MM.1S (cell line): ENCODE data around the gene ALG8.

Experiments
- EZH2 ChIP-seq: fragments of 300-600 bp; sonication (generic); optimal IDR thresholded peaks from 2 replicates; pipeline ENCODE3; 2017; ENCODE audit warnings: low read depth, mild to moderate bottlenecking, antibody characterized with exemption, low read length, mixed read lengths
- EZH2phosphoT487 ChIP-seq: fragments of 300-600 bp; sonication (generic); IDR thresholded peaks from 2 replicates; pipeline ENCODE4 v1.6.1; 2018; ENCODE audit warnings: antibody characterized with exemption, low read length
- TF ChIP-seq, protein P1 (sequence below): fragments of 300-600 bp; sonication (generic); IDR thresholded peaks from 2 replicates; pipeline ENCODE4 v1.5.1; 2016; ENCODE audit warnings: antibody characterized with exemption, low read length, mixed read lengths

DNA sequence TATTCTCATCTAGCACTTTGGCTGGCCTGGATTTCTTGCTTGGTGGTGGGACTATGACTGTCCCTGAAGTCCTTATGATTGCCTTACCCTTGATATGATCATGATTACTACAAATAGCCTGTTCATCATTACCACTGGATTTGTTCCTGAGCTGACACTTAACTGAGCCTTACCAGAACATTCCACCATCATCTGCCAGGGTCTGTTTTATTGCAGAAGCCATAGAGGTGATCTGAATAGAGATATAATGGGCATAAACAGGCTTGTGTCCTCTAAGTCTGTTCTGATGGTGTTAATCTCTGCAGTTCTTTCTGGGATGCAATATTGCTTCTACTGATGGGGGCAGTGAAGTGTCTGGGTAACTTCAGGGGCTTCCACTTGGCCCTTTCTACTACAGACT, 12.4 kb upstream of the ALG8 start:
- TF ChIP-seq, protein P1, sequence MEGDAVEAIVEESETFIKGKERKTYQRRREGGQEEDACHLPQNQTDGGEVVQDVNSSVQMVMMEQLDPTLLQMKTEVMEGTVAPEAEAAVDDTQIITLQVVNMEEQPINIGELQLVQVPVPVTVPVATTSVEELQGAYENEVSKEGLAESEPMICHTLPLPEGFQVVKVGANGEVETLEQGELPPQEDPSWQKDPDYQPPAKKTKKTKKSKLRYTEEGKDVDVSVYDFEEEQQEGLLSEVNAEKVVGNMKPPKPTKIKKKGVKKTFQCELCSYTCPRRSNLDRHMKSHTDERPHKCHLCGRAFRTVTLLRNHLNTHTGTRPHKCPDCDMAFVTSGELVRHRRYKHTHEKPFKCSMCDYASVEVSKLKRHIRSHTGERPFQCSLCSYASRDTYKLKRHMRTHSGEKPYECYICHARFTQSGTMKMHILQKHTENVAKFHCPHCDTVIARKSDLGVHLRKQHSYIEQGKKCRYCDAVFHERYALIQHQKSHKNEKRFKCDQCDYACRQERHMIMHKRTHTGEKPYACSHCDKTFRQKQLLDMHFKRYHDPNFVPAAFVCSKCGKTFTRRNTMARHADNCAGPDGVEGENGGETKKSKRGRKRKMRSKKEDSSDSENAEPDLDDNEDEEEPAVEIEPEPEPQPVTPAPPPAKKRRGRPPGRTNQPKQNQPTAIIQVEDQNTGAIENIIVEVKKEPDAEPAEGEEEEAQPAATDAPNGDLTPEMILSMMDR = no peak
- TF ChIP-seq EZH2 = no peak
- no peak for TF ChIP-seq EZH2phosphoT487
